Calu3 (cell line): ENCODE data around the gene ERH. TPM values are rescaled to one million over a fixed set of nuclear protein-coding genes. Genes with fewer than 3 reads are reported as not detected.
"Not testable (repeated sequence)": the region's sequence is repeated elsewhere in the genome, so short reads cannot be mapped to it uniquely, and the experiment has no call there.

ENCODE experiments used
- BruUV-seq: library from RNA; stranded (reverse); fragments of 400-500 nt; replicated peaks from 2 replicates; lab custom pipeline; 2021; lab: Mats Ljungman, UMichigan
- CTCF ChIA-PET: fragments of 300-600 bp; sonication (Branson Sonifier 250); formaldehyde crosslinking; loops from one replicate; lab custom pipeline; 2022; ENCODE audit warnings: antibody characterized with exemption; lab: Charles Lee
- DNase-seq: peaks from one replicate; pipeline ENCODE4 v3.0.0; 2022
- H3K27ac Mint-ChIP-seq: one replicate; pipeline ENCODE4 v1.8.0; 2022; ENCODE audit warnings: mixed read lengths; ENCODE audit not compliant: unreplicated experiment
- H3K27me3 Mint-ChIP-seq: one replicate; pipeline ENCODE4 v1.8.0; 2022; ENCODE audit warnings: mixed read lengths; ENCODE audit not compliant: unreplicated experiment
- H3K36me3 Mint-ChIP-seq: one replicate; pipeline ENCODE4 v1.8.0; 2022; ENCODE audit warnings: mild to moderate bottlenecking, moderate library complexity, mixed read lengths; ENCODE audit not compliant: insufficient read depth, unreplicated experiment
- H3K4me1 Mint-ChIP-seq: one replicate; pipeline ENCODE4 v1.8.0; 2022; ENCODE audit warnings: mild to moderate bottlenecking, low read depth, mixed read lengths; ENCODE audit not compliant: unreplicated experiment
- H3K4me3 Mint-ChIP-seq: one replicate; pipeline ENCODE4 v1.8.0; 2022; ENCODE audit warnings: mild to moderate bottlenecking, low read depth, moderate library complexity, mixed read lengths; ENCODE audit not compliant: unreplicated experiment
- H3K9me3 Mint-ChIP-seq: one replicate; pipeline ENCODE4 v1.8.0; 2022; ENCODE audit warnings: low read depth, mixed read lengths; ENCODE audit not compliant: unreplicated experiment
- intact Hi-C: fragments of 100-400 bp; cut with micrococcal nuclease; formaldehyde crosslinking; loops from one replicate; pipeline ENCODE4 v1.10.0; 2022; ENCODE audit not compliant: unreplicated experiment
- total RNA-seq: library from RNA; stranded (reverse); gene quantifications from 2 replicates; pipeline ENCODE4 v1.2.3, GENCODE V29; 2022
- TF ChIP-seq, protein P1 (sequence below): fragments of 200-600 bp; IDR thresholded peaks from one replicate; pipeline ENCODE4 v1.8.0; 2022; ENCODE audit warnings: antibody characterized with exemption; ENCODE audit not compliant: unreplicated experiment

The ERH gene
- total RNA-seq, 1 experiment from 2014 or later, result 343 TPM

GRCh38 chr14:69395929-69396328 is 2.2 kb downstream of the ERH start:
- Mint-ChIP-seq H3K36me3 (peaks cover 89% of the 10 kb centered on the region), H3K4me1 (peaks cover 33% of the 10 kb centered on the region), H3K27me3 (no peaks in the 10 kb centered on the region), H3K27ac (no peak overlapping the region), H3K4me3 (peak overlapping the region; percentile 74), H3K9me3 (no peaks in the 10 kb centered on the region)
- DNase-seq, result no peak
- CTCF ChIA-PET, result interaction anchor here (1.8 kb wide), 1 partner anchor 19 kb away, joined by 3 read pairs; no protein-coding TSS in a partner anchor
- BruUV-seq, result no TSS peak
- TF ChIP-seq, protein P1, sequence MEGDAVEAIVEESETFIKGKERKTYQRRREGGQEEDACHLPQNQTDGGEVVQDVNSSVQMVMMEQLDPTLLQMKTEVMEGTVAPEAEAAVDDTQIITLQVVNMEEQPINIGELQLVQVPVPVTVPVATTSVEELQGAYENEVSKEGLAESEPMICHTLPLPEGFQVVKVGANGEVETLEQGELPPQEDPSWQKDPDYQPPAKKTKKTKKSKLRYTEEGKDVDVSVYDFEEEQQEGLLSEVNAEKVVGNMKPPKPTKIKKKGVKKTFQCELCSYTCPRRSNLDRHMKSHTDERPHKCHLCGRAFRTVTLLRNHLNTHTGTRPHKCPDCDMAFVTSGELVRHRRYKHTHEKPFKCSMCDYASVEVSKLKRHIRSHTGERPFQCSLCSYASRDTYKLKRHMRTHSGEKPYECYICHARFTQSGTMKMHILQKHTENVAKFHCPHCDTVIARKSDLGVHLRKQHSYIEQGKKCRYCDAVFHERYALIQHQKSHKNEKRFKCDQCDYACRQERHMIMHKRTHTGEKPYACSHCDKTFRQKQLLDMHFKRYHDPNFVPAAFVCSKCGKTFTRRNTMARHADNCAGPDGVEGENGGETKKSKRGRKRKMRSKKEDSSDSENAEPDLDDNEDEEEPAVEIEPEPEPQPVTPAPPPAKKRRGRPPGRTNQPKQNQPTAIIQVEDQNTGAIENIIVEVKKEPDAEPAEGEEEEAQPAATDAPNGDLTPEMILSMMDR, result no peak
- intact Hi-C loops, result loop anchor here (5.0 kb wide), 1 partner anchor 149 kb away; no protein-coding TSS in a partner anchor

DNA sequence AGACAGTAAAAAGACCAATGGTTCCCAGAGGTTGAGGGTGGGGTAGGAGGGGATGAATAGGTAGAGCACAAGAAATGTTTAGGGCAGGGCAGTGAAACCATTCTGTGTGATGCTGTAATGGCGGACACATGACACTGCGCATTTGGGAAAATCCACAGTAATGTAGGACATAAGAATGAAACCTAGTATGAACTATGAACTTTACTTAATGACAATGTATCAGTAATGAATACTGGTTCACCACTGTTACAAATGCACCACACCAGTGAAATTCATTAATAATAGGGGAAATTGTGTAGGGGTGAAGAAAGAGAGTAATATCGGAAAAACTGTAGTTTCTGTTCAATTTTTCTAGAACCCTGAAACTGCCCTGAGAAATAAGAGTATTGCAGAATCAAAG is 5.6 kb downstream of the ERH start:
- TF ChIP-seq, protein P1, result no peak
- no TSS peak for BruUV-seq
- Mint-ChIP-seq H3K27ac (no peak overlapping the region), H3K4me1 (peaks cover 33% of the 10 kb centered on the region), H3K27me3 (no peaks in the 10 kb centered on the region), H3K4me3 (no peak overlapping the region), H3K9me3 (no peaks in the 10 kb centered on the region), H3K36me3 (peaks cover 75% of the 10 kb centered on the region)
- CTCF ChIA-PET, result no interaction called here
- intact Hi-C loops, result no loop called here
- DNase-seq, result no peak

DNA sequence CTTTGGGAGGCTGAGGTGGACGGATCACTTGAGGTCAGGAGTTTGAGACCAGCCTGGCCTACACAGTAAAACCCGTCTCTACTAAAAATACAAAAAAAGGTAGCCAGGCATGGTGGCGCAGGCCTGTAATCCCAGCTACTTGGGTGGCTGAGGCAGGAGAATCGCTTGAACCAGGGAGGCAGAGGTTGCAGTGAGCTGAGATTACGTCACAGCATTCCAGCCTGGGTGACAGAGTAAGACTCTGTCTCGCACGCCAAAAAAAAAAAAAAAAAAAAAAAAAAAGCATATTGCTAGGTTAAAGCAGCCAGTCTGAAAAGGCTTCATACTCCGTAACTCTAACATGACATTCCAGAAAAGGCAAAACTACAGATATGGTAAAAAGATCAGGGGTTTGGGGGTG is 6.7 kb downstream of the ERH start:
- DNase-seq, H3K27ac Mint-ChIP-seq, intact Hi-C loops, BruUV-seq, H3K9me3 Mint-ChIP-seq, H3K4me3 Mint-ChIP-seq, CTCF ChIA-PET, H3K27me3 Mint-ChIP-seq: not testable (repeated sequence)
- Mint-ChIP-seq H3K36me3 (peaks cover 67% of the 10 kb centered on the region), H3K4me1 (peaks cover 33% of the 10 kb centered on the region)

- no peak overlapping the region for H3K27ac Mint-ChIP-seq
- DNase-seq, result no peak
- intact Hi-C loops, result no loop called here
- no peak overlapping the region for H3K4me3 Mint-ChIP-seq
- CTCF ChIA-PET, result no interaction called here
- BruUV-seq, result no TSS peak
- TF ChIP-seq, protein P1, result no peak
- H3K27me3 Mint-ChIP-seq, result no peaks in the 10 kb centered on the region
- peaks cover 30% of the 10 kb centered on the region for H3K4me1 Mint-ChIP-seq
- peaks cover 53% of the 10 kb centered on the region for H3K36me3 Mint-ChIP-seq
- no peaks in the 10 kb centered on the region for H3K9me3 Mint-ChIP-seq
Measured at GRCh38 chr14:69387311-69387710, 10.8 kb downstream of the ERH start.

GRCh38 chr14:69378274-69378673 is 19.8 kb downstream of the ERH start:
- CTCF ChIA-PET, result no interaction called here
- intact Hi-C loops, result loop anchor here (1.0 kb wide), 1 partner anchor 87 kb away; no protein-coding TSS in a partner anchor
- peak; percentile 17 for DNase-seq
- Mint-ChIP-seq H3K27ac (peak overlapping the region; percentile 35), H3K4me3 (no peak overlapping the region), H3K4me1 (peaks cover 24% of the 10 kb centered on the region), H3K36me3 (peaks cover 33% of the 10 kb centered on the region), H3K27me3 (no peaks in the 10 kb centered on the region), H3K9me3 (no peaks in the 10 kb centered on the region)
- BruUV-seq, result no TSS peak
- TF ChIP-seq, protein P1, result no peak
